ENCODE data around the gene FER. TPM values are rescaled to one million over a fixed set of nuclear protein-coding genes. Genes with fewer than 3 reads are reported as not detected.

The FER gene
- total and polyA plus RNA-seq, 2 of the 13 experiments (the other 11 are each of a cell fraction or from before 2014, with no cell fraction given) = 7.9 to 29.0 TPM

DNA sequence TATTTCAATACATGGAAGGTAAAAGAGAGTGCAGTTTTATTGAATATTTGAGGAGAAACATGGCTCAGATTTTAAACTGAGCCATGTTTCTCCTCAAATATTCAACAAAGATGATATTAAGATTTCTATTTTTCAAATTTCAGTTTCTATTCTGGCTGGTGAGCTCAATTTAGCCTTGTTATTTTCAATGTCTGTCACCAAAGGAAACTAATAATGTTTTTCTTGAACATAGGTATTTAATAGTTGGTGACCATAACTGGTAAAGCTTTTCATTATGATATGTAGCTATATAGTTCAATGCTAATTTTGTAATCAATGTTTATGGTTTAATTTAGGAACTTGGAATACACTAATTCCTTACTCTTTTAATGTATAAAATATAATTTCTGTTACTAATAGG lies 177.4 kb downstream of the FER start:
- DNase-seq (ENCODE audit: low spot score) (no peak), FAIRE-seq (no peak), ATAC-seq (no peak)
- Histone ChIP-seq H3K4me3 (replicated peaks in 1 of 3; ENCODE audit: insufficient read depth in 1 of 3, low read depth in 2 of 3, low read length in 3 of 3) (peak overlapping the region; percentile 75 to 84 (median 76)), H3K4me2 (ENCODE audit: low read depth, low read length) (peak overlapping the region; percentile 71), H3K4me1 (ENCODE audit: insufficient read depth, low read length) (peaks cover 14% of the 10 kb centered on the region; the same call in 1 of the 2 replicates), H4K20me1 (ENCODE audit: insufficient read depth, low read length) (peaks cover 6% of the 10 kb centered on the region; the same call in 1 of the 2 replicates), H2AFZ (ENCODE audit: low read length) (no peak overlapping the region), H3K27me3 (ENCODE audit: control insufficient read depth in 1 of 2, insufficient read depth in 2 of 2, low read length in 2 of 2) (no peaks in the 10 kb centered on the region; a peak in 1 of 5 replicates), H3K9ac (ENCODE audit: insufficient read depth, low read depth, low read length) (peak overlapping the region; percentile 86), H3K36me3 (replicated peaks in 1 of 2; ENCODE audit: control insufficient read depth in 1 of 2, insufficient read depth in 2 of 2, low read length in 2 of 2) (no peaks in the 10 kb centered on the region), H3K27ac (ENCODE audit: extremely low read length, insufficient read depth, low read length) (peak overlapping the region; percentile 72), H3K9me3 (ENCODE audit: low read length) (no peaks in the 10 kb centered on the region), H3K79me2 (ENCODE audit: insufficient read depth, low read length) (peaks cover 34% of the 10 kb centered on the region)
- ChIA-PET CTCF (ENCODE audit: low intra/inter-chr PET ratio, low total read pairs) (interaction anchor here (1.2 kb wide), 1 partner anchor 554 kb away, joined by 3 read pairs; no protein-coding TSS in a partner anchor), POLR2A (interaction anchor here (1.5 kb wide), 1 partner anchor 198 kb away, joined by 4 read pairs; no protein-coding TSS in a partner anchor)
- TF ChIP-seq PHF8 (CRISPR knock-in tag; IDR thresholded peaks at IDR 0.05) = no peak
- TF ChIP-seq STAG1 (CRISPR knock-in tag; IDR thresholded peaks at IDR 0.05) = no peak
- TF ChIP-seq CBFB (CRISPR knock-in tag; IDR thresholded peaks at IDR 0.05) = no peak
- TF ChIP-seq KLF13 (CRISPR knock-in tag; IDR thresholded peaks at IDR 0.05) = no peak
- no peak for TF ChIP-seq HNRNPL (IDR thresholded peaks at IDR 0.05; ENCODE audit: low read depth, low read length)
- TF ChIP-seq, protein P1, sequence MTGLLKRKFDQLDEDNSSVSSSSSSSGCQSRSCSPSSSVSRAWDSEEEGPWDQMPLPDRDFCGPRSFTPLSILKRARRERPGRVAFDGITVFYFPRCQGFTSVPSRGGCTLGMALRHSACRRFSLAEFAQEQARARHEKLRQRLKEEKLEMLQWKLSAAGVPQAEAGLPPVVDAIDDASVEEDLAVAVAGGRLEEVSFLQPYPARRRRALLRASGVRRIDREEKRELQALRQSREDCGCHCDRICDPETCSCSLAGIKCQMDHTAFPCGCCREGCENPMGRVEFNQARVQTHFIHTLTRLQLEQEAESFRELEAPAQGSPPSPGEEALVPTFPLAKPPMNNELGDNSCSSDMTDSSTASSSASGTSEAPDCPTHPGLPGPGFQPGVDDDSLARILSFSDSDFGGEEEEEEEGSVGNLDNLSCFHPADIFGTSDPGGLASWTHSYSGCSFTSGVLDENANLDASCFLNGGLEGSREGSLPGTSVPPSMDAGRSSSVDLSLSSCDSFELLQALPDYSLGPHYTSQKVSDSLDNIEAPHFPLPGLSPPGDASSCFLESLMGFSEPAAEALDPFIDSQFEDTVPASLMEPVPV (CRISPR knock-in tag; IDR thresholded peaks at IDR 0.05) = no peak
- no peak for TF ChIP-seq ZBTB21 (CRISPR knock-in tag; IDR thresholded peaks at IDR 0.05)
- TF ChIP-seq SNAI1 (CRISPR knock-in tag; IDR thresholded peaks at IDR 0.05; ENCODE audit: borderline replicate concordance) = no peak
- no peak for TF ChIP-seq ZNF850 (CRISPR knock-in tag; conservative IDR thresholded peaks at IDR 0.05)
- TF ChIP-seq E2F5 (CRISPR knock-in tag; conservative IDR thresholded peaks at IDR 0.05) = no peak
- no peak; the same call in none of the 2 replicates for TF ChIP-seq KDM5A (IDR thresholded peaks at IDR 0.05; ENCODE audit: borderline replicate concordance, low read length)
- no peak for TF ChIP-seq ZNF180 (CRISPR knock-in tag; IDR thresholded peaks at IDR 0.05; ENCODE audit: borderline replicate concordance, low read depth)
- TF ChIP-seq ZFP36 (IDR thresholded peaks at IDR 0.05; ENCODE audit: borderline replicate concordance, low read depth, low read length, partially characterized antibody) = no peak
- in situ Hi-C loops (cut with HindIII; ENCODE audit: extremely low pct_ligation_motif_present, low pct_unique_long_range_greater_than_20kb) = loop anchor here (10.0 kb wide), 1 partner anchor 550 kb away; no protein-coding TSS in a partner anchor
- intact Hi-C loops (cut with micrococcal nuclease; ENCODE audit: unreplicated experiment) = loop anchor here (2.0 to 10.0 kb wide), 2 partner anchors 244 to 290 kb away; no protein-coding TSS in a partner anchor
- no TSS peak for BruUV-seq (replicated peaks)

All from HepG2 (cell line).